Measurements from ENCODE around the gene ZNF442. TPM values are rescaled to one million over a fixed set of nuclear protein-coding genes. Genes with fewer than 3 reads are reported as not detected.
"Not testable (repeated sequence)": the region's sequence is repeated elsewhere in the genome, so short reads cannot be mapped to it uniquely, and the experiment has no call there.

The ZNF442 gene
- polyA plus RNA-seq, 5 donors = 4.0 to 7.1 (median 6.2) TPM

GRCh38 chr19:12331211-12331941, 34.1 kb downstream of the ZNF442 start:
- DNase-seq = no peak

GRCh38 chr19:12330340-12330739, 35.1 kb downstream of the ZNF442 start:
- DNase-seq = no peak

- DNase-seq = no peak
These were observed 39.8 kb downstream of the ZNF442 start for GRCh38 chr19:12325690-12326089.

GRCh38 chr19:12318782-12319413, 46.6 kb downstream of the ZNF442 start:
- no peak for DNase-seq

- DNase-seq = no peak
These were observed 50.9 kb downstream of the ZNF442 start for GRCh38 chr19:12314553-12314952.

GRCh38 chr19:12308891-12309290, 56.6 kb downstream of the ZNF442 start:
- DNase-seq = not testable (repeated sequence)

Other genes starting within 250 kb of the ZNF442 start
- 10 to 100 TPM in 1 of 5 donors, 1 to 10 TPM in 4; 6.9 to 10.6 (median 7.1) TPM for gene ZNF20, start 225.3 kb downstream of the ZNF442 start, polyA plus RNA-seq (ENCODE audit: insufficient read depth in 1 of 5, insufficient read length in 5 of 5, low replicate concordance in 1 of 5)
- gene ZNF625, start 208.9 kb downstream of the ZNF442 start, polyA plus RNA-seq (ENCODE audit: insufficient read depth in 1 of 5, insufficient read length in 5 of 5, low replicate concordance in 1 of 5) = 10 to 100 TPM; 10.6 to 17.9 (median 16.1) TPM
- gene ZNF136, start 202.6 kb downstream of the ZNF442 start, polyA plus RNA-seq (ENCODE audit: insufficient read depth in 1 of 5, insufficient read length in 5 of 5, low replicate concordance in 1 of 5) = 10 to 100 TPM; 11.1 to 19.5 (median 18.1) TPM
- gene ZNF44, start 70.8 kb downstream of the ZNF442 start, polyA plus RNA-seq (ENCODE audit: insufficient read depth in 1 of 5, insufficient read length in 5 of 5, low replicate concordance in 1 of 5) = 10 to 100 TPM; 22.3 to 31.3 (median 27.4) TPM
- 1 to 10 TPM; 4.0 to 6.8 (median 5.0) TPM for gene ZNF563, start 32.0 kb downstream of the ZNF442 start, polyA plus RNA-seq (ENCODE audit: insufficient read depth in 1 of 5, insufficient read length in 5 of 5, low replicate concordance in 1 of 5)
- 10 to 100 TPM; 10.4 to 14.4 (median 12.4) TPM for gene ZNF799, start 35.6 kb upstream of the ZNF442 start, polyA plus RNA-seq (ENCODE audit: insufficient read depth in 1 of 5, insufficient read length in 5 of 5, low replicate concordance in 1 of 5)
- gene ZNF443, start 75.3 kb upstream of the ZNF442 start, polyA plus RNA-seq (ENCODE audit: insufficient read depth in 1 of 5, insufficient read length in 5 of 5, low replicate concordance in 1 of 5) = 10 to 100 TPM; 14.8 to 23.1 (median 18.2) TPM
- gene ZNF709, start 119.1 kb upstream of the ZNF442 start, polyA plus RNA-seq (ENCODE audit: insufficient read depth in 1 of 5, insufficient read length in 5 of 5, low replicate concordance in 1 of 5) = 1 to 10 TPM; 6.3 to 9.9 (median 8.1) TPM
- gene ZNF564, start 185.8 kb upstream of the ZNF442 start, polyA plus RNA-seq (ENCODE audit: insufficient read depth in 1 of 5, insufficient read length in 5 of 5, low replicate concordance in 1 of 5) = 10 to 100 TPM in 3 of 5 donors, 1 to 10 TPM in 2; 8.4 to 12.1 (median 11.9) TPM
- 1 to 10 TPM; 3.2 to 6.8 (median 5.0) TPM for gene ZNF490, start 245.1 kb upstream of the ZNF442 start, polyA plus RNA-seq (ENCODE audit: insufficient read depth in 1 of 5, insufficient read length in 5 of 5, low replicate concordance in 1 of 5)
- gene ZNF791, start 245.2 kb upstream of the ZNF442 start, polyA plus RNA-seq (ENCODE audit: insufficient read depth in 1 of 5, insufficient read length in 5 of 5, low replicate concordance in 1 of 5) = 10 to 100 TPM; 13.9 to 23.7 (median 21.9) TPM